ENCODE results near the gene ZNF511. TPM values are rescaled to one million over a fixed set of nuclear protein-coding genes. Genes with fewer than 3 reads are reported as not detected.

The ZNF511 gene
- total RNA-seq, 1 donor from 2014 or later: 35.9 TPM

DNA sequence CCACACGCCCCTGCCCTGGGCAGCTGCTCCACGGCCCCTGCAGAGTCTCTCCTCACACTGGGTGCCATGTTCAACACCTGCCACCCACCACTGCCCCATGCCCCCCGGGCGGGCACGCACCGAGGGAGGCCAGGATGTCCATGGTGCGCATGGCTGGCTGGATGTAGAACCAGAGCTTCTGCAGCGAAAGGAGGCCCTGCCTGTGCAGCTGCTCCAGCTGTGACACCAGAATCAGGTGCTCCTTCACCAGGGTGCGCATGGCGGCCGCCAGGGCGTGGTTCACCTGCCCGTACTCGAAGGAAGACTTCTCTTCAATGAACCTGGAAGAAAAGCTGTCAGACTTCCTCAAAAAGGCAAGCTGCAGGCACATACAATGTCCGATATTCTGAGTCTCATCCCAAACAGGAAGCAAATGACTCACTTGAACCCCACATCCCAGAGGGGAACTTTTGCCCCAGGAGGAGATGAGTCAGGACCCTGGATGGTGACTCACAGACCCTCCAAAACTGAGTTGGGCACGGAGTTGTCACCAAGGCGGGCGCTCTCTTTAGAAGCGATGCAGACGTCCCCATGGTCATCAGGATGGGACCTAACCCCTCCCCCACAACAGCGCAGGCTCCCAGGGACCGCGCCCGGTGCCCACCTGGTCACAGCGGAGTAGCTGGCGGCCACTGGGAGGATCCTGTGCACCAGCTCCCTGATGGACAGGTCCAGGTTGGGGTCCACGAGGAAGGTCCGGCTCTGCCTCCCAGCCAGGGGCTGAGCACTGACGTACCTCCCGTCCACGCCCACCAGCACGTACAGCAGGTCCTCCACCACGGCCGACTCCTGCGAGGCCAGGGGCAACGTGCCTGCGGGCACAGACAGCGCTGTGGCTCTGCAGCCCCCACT is 15.6 kb upstream of the ZNF511 start:
- DNase-seq (ENCODE audit: low spot score): no peak

GRCh38 chr10:133293810-133294119 is 14.9 kb upstream of the ZNF511 start:
- no peak for DNase-seq (ENCODE audit: low spot score)

DNA sequence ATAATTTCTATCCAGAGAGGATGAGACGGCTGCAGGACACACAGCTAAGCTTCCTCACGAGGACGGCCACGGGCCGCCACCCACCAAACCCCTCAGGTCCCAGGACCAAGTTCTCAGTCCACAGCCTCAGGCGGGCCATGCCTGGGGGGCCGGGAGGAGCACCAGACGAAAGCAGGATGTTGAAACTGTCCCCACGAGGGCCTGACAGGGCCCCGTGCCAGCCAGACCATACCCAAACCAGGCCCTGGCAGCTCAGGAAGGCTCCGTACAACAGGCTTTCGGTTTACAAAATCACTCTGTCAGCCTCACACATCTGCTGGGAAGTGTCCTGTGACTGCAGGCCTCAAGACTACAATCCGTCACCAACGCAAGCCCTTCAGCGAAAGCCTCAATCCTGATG is 14.5 kb upstream of the ZNF511 start:
- no peak for DNase-seq (ENCODE audit: low spot score)

DNA sequence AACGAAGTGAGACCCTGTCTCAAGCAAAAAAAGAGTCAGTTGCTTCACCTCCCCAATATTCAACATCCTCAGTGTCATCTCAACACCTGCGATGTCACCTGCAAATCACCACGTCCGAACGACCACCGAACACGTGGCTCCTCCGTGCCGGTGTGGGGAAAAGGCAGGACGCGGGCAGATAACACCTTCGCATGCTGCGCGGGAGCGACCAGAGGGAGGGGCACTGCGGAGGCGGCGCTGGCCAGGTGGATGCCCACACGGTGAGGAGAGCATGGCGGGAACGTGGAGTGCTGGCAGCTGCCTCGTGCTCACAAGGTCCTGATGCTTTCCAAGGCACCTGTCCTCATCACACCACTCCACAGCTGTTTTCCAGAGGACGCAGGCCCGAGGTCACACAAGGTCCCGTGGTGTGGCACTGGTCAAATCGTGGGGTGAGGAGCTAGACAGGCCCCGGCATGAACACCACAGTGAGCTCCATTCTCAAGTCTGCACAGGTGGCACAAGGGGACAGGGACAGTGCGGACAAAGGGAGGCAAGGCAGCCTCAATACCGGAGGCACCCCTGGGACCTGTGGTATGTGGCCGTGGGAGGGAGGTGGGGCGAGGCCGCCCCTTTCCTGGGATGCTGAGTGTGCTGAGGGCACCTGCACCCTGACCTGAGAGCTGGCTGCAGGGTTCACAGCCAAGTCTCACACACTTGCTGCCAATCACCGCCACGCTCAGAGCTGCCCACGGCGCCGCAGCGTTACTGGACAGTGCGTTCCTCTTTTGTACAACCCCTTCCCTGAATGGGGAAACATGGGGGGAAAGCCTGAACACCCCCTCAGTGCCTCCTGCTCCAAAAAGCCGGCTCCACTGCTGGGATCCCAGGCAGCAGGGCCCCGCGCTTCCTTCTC is 13.0 kb upstream of the ZNF511 start:
- DNase-seq (ENCODE audit: low spot score): no peak

- DNase-seq (ENCODE audit: low spot score): no peak
Measured at GRCh38 chr10:133297504-133297903, 11.2 kb upstream of the ZNF511 start.

DNA sequence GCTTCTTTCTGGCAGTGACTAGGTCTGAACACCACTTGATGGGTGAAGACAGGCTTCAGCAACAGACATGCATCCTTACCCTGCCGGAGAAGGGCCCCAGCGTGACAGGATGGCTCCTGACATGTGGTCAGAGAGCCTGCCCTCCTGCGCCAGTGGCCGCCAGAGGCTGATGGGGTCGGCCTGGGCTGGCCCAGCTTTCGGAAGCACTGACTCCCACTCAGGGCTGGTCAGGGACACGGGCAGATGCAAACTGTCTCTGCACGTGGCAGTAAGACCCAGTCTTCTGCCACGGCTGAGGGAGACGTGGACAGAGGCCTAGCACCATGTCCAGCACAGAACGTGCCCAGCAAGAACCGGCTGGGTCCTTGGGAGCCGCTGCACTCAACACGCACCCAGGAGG is 10.2 kb upstream of the ZNF511 start:
- DNase-seq (ENCODE audit: low spot score): no peak

- no peak for DNase-seq (ENCODE audit: low spot score)
Measured at GRCh38 chr10:133299224-133299623, 9.5 kb upstream of the ZNF511 start.

GRCh38 chr10:133299738-133300137 is 9.0 kb upstream of the ZNF511 start:
- DNase-seq (ENCODE audit: low spot score): no peak

GRCh38 chr10:133302230-133302629 is 6.5 kb upstream of the ZNF511 start:
- no peak for DNase-seq (ENCODE audit: low spot score)

DNA sequence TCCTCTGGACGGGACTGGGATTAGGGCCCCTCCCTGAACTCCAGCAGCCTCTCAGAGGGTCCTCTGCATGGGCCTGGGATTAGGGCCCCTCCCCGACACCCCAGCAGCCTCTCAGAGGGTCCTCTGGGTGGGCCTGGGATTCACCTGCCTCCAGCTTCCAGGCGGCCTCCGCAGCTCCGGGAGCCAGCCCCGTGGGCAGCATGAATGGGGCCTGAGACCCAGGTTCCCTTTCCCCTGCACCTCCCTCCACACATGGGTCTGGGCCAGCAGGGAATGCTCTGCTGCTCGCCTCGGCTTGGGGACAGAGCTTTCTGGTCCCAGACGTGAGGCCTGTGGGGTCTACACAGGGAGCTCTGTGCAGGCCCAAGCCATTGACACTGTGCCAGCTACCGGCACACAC is 5.5 kb upstream of the ZNF511 start:
- no peak for DNase-seq (ENCODE audit: low spot score)

DNA sequence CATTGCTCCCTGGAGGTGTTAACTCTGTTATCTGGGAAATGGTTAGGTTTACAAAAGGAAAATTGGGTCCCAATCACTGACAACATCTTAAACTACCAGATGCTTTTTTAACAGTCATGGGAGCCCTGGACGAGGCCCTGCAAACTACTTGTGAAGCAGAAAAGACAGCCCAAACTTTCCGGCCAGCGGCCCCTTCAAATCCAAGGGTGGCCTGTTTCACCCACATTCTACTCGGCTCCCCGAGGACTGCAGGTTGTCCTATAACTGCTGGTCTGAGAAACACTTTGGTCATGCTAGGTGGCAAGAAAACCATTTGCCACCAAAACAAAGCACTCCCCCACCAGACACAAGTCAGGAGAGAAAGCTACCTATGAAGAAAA is 2.6 kb upstream of the ZNF511 start:
- DNase-seq (ENCODE audit: low spot score): no peak

GRCh38 chr10:133306941-133307379 is 1.8 kb upstream of the ZNF511 start:
- DNase-seq (ENCODE audit: low spot score): no peak

GRCh38 chr10:133307776-133308420 is 816 bp upstream of the ZNF511 start:
- DNase-seq (ENCODE audit: low spot score): peak; percentile 88

DNA sequence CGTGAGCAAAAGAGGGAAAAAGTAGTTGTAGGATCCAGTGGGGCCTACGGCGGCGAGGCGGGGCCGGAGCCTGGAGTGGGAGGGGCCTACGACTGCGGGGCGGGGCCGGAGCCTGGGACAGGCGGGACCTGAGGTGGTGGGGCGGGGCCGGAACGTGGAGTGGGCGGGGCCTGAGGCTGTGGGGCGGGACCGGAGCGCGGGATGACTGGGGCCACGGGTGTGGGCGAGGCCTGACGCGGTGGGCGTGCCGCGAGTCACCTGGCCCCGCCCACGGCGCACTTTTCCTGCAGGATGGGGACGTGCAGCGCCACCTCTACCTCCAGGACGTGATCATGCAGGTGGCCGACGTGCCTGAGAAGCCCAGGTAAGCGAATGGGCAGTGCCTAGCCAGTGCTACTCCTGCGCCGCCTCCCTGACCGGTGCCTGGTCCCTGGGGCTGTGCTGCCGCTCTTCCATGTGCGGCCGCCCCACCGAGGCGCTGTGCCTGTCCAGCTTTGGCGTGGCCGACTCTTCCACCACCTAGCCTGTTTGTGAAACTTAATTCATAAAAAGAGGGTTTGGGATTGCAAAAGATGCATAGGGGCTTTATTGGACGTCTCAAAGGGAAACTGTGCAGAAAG is 496 bp downstream of the ZNF511 start:
- peak; percentile 95 for DNase-seq (ENCODE audit: low spot score)

DNA sequence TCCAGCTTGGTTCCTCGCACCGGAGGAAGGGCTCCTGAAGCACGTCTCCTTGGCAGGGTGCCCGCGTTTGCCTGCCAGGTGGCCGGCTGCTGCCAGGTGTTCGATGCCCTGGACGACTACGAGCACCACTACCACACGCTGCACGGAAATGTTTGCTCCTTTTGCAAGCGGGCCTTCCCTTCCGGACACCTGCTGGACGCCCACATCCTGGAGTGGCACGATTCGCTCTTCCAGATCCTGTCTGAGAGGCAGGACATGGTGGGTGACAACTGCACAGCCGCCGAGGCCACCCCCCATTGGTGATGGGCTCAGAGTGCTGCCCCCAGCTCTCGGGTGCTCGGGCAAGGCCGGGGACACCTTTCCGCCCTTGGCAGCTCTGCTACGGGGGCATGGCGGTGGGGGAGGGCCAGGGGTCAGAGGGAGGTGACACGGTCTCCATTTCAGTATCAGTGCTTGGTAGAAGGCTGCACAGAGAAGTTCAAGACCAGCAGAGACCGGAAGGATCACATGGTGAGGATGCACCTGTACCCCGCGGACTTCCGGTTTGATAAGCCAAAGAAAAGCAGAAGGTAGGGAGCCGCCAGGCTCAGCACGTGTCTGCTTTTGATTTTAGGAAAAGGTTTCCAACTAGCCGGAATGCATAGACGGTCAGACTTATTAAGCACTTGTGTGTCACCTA is 1.1 kb downstream of the ZNF511 start:
- DNase-seq (ENCODE audit: low spot score): no peak

GRCh38 chr10:133310399-133310755 is 1.7 kb downstream of the ZNF511 start:
- DNase-seq (ENCODE audit: low spot score): no peak

DNA sequence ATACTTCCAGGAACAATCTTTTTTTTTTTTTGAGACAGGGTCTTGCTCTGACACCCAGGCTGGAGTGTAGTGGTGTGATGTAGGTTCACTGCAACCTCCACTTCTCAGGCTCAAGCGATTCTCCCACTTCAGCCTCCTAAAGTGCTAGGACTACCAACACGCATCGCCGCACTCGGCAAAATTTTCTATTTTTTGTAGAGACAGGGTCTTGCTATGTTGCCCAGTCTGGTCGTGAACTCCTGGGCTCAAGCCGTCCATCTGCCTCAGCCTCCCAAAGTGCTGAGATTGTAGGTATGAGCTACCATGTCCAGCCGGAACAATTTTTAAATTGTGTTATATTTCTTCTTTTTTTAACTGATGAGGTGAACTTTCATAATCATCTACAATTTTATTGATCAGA is 2.1 kb downstream of the ZNF511 start:
- no peak for DNase-seq (ENCODE audit: low spot score)

DNA sequence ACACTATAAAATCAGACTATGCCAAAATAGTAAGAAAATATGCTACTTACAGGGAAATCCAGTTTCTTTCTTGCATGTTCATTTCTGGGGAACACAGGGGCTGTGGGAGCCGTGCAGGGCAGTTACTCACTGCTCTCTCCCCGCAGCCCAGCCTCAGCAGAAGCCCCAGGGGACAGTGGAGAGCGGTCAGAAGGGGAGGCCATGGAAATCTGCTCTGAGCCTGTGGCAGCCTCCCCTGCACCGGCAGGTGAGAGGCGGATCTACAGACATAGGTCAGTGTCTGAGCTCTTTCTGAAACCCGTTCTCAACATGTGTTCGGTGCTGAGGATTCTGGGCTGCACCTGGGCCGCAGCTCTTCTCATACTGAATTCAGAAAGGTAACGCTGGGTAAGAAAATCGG is 2.9 kb downstream of the ZNF511 start:
- no peak for DNase-seq (ENCODE audit: low spot score)

DNA sequence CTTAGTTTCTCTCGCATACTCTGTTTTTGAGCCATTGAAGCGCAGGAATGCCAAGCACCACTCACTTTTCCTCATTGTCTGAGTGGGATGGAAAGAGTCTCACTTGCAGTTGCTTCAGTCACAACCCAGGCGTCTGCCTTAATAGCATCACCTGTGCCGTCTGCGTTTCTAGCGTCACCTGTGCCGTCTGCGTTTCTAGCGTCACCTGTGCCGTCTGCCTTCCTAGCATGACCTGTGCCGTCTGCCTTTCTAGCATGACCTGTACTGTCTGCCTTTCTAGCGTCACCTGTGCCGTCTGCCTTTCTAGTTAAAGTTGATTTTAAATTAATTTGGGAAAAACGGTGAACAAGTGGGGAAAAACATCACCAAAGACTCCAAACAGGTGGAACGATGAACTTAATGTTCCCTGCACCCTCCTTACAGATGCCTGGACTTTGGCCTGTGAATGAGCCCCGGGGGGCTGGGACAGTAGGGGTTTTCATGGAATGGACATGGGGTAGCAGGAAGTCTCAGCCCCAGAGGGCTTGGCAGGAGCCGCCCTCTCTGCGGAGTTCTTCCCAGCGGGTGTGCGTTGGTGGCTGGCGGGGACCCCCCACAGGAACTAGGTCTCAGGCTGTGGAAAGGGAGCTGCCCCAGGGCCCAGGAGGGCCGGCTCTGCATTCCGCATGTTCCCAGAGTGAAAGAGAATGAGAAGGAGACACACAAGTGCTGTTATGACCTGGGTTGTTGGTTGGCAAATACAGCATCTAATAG is 3.5 kb downstream of the ZNF511 start:
- no peak for DNase-seq (ENCODE audit: low spot score)

GRCh38 chr10:133312769-133313145 is 4.0 kb downstream of the ZNF511 start:
- no peak for DNase-seq (ENCODE audit: low spot score)

DNA sequence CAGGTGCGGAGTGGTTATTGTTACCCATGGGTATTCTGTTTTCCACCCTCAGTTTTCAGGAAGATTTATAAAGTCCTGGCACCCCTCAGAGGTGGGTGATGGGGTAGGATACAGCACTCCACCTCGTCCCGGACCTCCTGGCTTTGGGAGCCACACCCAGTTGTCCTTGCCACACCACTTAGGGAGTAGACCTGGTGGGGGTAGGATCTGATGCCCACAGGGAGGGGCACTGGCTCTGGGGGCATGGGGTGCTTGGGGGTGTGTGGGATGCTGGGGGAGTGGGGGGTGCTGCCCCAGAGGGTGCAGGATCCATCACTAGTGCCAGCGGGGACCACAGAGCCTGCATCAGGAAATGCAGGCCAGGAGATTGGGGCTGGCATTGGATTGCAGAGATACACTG is 4.5 kb downstream of the ZNF511 start:
- no peak for DNase-seq (ENCODE audit: low spot score)

Measured in mucosa of gallbladder (tissue), 1 donor.